Measurements from ENCODE around the gene GPR33. TPM values are rescaled to one million over a fixed set of nuclear protein-coding genes. Genes with fewer than 3 reads are reported as not detected.
A peak's percentile ranks its signal among the peaks of the same experiment; 100 is the strongest.

GPR33 gene
- total RNA-seq, 1 experiment from 2014 or later = not detected

DNA sequence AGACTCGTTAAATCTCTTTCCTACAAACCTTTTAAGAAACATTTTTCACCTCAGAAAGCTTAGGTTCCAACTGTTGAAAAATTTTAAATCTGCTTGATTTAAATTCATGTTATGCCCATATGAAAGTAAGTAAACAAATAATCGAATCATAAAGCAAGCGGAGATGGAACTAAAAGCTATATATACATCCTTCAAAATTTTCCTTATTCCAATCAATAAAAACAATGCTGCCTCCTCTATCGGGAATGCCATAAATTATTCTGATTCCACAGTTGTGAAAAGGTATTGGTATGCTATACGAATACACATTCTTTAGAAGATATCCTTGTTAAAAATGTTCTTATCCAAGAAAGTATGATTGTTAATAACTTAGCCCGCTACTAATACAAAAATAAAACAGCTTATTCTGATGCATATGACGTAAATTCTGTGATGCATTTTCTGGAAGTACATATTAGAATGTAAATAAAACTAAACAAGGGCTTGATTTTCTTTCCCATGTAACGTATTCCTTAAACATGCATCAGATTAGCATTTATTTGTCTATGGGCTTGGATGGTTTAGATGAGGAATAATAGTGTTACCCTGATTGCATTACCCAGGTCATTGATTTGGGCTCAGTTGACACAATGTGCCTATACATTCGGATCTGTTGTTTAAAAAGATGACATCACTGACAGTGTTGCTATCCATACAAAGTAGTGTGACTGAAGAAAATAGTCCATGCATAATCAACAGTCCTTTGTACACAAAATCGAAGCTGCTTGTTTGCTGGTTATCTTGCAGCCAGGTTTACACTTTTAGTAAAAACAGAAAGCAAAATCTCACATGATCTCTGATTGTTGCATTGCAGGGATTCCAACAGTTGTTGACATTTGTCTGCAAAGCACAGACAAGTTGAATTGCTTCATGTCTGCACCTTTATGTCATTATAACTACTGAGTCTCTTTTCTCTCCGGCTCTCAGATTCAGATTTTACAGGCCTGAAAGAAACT lies 29.9 kb downstream of the GPR33 start:
- Histone ChIP-seq H4K5ac (ENCODE audit: insufficient read length, low read depth, low read length) (no peak overlapping the region), H4K8ac (replicated peaks; ENCODE audit: insufficient read length, low read depth, low read length) (no peak overlapping the region), H2AK5ac (ENCODE audit: insufficient read length, low read length) (no peak overlapping the region), H2BK12ac (ENCODE audit: insufficient read length, low read depth, low read length) (no peak overlapping the region), H2BK120ac (ENCODE audit: low read depth, low read length, poor library complexity, severe bottlenecking) (no peak overlapping the region), H3K27ac (ENCODE audit: insufficient read length, low read depth, low read length) (no peak overlapping the region), H3K14ac (ENCODE audit: insufficient read depth, low read length) (no peak overlapping the region), H3K4me2 (ENCODE audit: insufficient read depth, insufficient read length, low read length) (peak overlapping the region; percentile 90), H3K9me3 (ENCODE audit: control insufficient read depth, low read depth, low read length) (no peaks in the 10 kb centered on the region), H2BK20ac (ENCODE audit: low read depth, low read length, poor library complexity, severe bottlenecking) (no peak overlapping the region), H3K4me1 (ENCODE audit: insufficient read depth, low read length) (no peaks in the 10 kb centered on the region), H3K23me2 (ENCODE audit: insufficient read length, low read depth, low read length, poor library complexity, severe bottlenecking) (peaks cover 5% of the 10 kb centered on the region), H3K79me2 (ENCODE audit: insufficient read depth, low read length) (no peaks in the 10 kb centered on the region), H2AFZ (ENCODE audit: low read length) (no peak overlapping the region), H3K79me1 (ENCODE audit: insufficient read depth, low read depth, low read length, poor library complexity, severe bottlenecking) (no peaks in the 10 kb centered on the region), H4K20me1 (ENCODE audit: control insufficient read depth, insufficient read depth, insufficient read length) (no peaks in the 10 kb centered on the region), H4K91ac (ENCODE audit: insufficient read length, low read depth, low read length) (no peak overlapping the region), H3K9ac (ENCODE audit: extremely low read depth, insufficient read length, low read length) (no peak overlapping the region), H3T11ph (ENCODE audit: low read length) (no peak overlapping the region), H3K56ac (ENCODE audit: insufficient read length, low read depth, low read length) (no peak overlapping the region), H2BK5ac (ENCODE audit: insufficient read length, low read length) (no peak overlapping the region), H3K27me3 (ENCODE audit: insufficient read depth, low read length) (no peaks in the 10 kb centered on the region), H3K18ac (ENCODE audit: insufficient read length, low read depth, low read length) (no peak overlapping the region), H3K23ac (ENCODE audit: insufficient read length, low read depth, low read length) (no peak overlapping the region), H3K4ac (ENCODE audit: low read depth, low read length) (no peak overlapping the region), H2BK15ac (ENCODE audit: low read depth, low read length) (no peak overlapping the region)
- DNase-seq = no peak
- WGBS (ENCODE audit: extremely low coverage, insufficient read length, low lambda C conversion rate) = no CpG with 5 or more reads among the region's 11 CpGs
- Mint-ChIP-seq H3K4me3 (peak overlapping the region; percentile 91 to 95), H3K27ac (peak overlapping the region in 1 of 3 experiments; percentile 27; a peak in 1 of 7 replicates), H3K4me1 (peaks cover 23 to 26% of the 10 kb centered on the region in 2 experiments), H3K36me3 (ENCODE audit: insufficient read depth in 1 of 3, low read depth in 3 of 3) (peaks cover 0 to 4% (median 2%) of the 10 kb centered on the region in 3 experiments; a peak in 3 of 7 replicates), H3K27me3 (ENCODE audit: low read depth) (no peaks in the 10 kb centered on the region), H3K9me3 (no peaks in the 10 kb centered on the region)
- TF ChIP-seq, protein P1, sequence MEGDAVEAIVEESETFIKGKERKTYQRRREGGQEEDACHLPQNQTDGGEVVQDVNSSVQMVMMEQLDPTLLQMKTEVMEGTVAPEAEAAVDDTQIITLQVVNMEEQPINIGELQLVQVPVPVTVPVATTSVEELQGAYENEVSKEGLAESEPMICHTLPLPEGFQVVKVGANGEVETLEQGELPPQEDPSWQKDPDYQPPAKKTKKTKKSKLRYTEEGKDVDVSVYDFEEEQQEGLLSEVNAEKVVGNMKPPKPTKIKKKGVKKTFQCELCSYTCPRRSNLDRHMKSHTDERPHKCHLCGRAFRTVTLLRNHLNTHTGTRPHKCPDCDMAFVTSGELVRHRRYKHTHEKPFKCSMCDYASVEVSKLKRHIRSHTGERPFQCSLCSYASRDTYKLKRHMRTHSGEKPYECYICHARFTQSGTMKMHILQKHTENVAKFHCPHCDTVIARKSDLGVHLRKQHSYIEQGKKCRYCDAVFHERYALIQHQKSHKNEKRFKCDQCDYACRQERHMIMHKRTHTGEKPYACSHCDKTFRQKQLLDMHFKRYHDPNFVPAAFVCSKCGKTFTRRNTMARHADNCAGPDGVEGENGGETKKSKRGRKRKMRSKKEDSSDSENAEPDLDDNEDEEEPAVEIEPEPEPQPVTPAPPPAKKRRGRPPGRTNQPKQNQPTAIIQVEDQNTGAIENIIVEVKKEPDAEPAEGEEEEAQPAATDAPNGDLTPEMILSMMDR (conservative IDR thresholded peaks at IDR 0.05) = no peak
